NCI-H2196 treated with DMSO at 0.1 percent for 48 hours (cell line): ENCODE data around the gene GPR146.

ENCODE experiments used
- DNase-seq: peaks from one replicate; lab custom pipeline; 2025; ENCODE audit not compliant: unreplicated experiment; lab: John Stamatoyannopoulos, UW

Gene GPR146

GRCh38 chr7:1041551-1042491 lies 2.5 kb upstream of the GPR146 start:
- no peak for DNase-seq

DNA sequence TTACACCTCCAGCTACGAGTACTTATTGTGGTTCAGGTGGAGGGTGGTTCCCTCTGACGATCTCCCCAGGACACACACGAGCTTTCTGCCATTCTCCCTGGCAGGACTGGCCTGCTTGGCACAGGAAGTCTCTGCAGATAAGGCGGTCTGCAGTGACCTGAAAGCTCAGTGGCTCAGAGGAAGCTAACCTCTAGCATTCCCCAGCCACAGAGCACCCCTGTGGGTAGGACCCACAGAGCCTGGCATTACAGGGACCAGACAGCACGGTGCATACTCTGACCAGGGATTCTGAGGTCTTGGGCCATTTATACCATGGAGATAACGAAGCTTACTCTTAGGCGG lies 1.9 kb upstream of the GPR146 start:
- DNase-seq, result no peak

DNA sequence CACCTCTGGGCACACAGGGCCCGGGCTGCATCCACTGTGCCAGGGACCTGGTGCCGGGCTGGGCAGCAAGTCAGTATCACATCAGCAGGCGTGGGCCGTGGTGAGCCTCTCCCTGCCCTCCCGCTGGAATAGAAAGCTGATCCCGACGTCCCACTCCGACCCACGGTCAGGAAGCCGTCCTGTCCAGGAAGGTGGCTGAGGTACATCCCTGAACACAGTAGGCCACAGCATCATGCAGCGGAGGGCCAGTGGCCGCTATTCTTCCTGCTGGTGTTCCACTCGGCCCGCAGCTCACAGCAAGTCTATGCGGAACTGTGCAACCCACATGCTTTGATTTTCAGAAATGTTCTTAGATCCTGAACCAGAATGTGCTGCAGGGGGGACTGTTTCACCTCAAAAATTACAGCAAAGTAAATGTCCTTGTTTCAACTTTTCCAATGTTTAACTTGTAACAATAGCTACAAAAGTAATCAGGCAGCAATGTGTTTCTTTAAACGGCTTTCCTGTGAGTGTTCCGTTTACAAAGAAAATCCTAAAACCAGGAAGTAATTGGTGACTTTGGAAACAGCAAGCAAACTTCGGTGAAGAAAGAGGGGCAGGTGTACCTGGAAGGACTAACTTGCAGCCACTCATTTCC lies 676 bp upstream of the GPR146 start:
- DNase-seq, result no peak

- DNase-seq, result no peak
Observed at GRCh38 chr7:1045069-1046063, 1.0 kb downstream of the GPR146 start.

GRCh38 chr7:1046722-1047679 lies 2.7 kb downstream of the GPR146 start:
- DNase-seq, result no peak

- DNase-seq, result no peak
Observed at GRCh38 chr7:1049006-1049741, 4.8 kb downstream of the GPR146 start.

DNA sequence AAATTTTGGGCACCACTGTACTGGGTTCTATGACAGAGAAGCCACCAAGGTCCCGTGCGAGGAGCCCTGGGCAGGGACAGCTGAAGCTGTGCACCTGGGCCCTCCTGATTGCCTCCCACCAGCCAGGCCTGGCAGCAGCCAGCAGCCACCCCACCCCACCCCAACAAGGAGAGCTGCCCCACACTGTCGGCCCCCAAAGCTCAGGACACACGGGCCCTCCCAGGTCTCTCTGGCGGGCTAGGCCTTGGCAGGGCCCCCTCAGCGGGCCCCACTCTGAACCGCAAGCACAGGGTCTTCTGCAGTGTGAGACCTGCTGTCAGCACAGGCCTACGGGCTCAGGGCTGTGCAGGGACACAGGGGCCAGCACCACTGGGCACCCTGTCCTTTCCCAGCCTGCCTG lies 5.5 kb downstream of the GPR146 start:
- no peak for DNase-seq

DNA sequence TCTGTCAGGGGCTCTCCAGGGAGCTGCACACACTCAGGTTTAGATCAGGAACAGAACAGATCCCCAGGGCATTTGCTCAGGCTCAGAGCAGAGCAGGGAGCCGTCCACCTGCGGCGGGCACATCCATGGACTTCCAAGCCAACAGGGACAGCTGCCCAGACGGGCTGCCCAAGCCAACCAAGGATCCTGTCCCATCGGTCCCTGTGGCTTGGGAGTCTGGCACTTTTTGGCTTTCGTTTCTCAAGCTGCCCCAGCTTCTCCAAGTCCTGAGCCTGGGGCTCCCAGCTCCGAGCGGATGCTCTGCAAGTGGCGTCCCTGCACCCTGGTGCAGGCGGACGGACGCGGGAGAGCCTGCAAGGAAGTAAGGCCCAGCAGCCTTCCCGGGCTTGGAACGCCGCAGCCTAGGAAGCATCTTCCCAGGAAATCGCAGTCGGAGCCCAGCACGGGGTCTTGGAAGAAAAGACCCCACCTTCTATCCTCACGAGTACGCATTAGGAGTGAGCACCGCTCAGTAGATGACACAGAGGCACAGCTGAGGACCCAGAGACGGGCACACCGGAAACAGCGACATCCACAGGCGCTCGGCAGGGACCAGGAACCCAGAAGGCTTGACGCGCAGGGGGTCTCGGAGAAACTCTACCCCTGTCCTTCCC lies 6.0 kb downstream of the GPR146 start:
- DNase-seq, result no peak

GRCh38 chr7:1050956-1051690 lies 6.8 kb downstream of the GPR146 start:
- DNase-seq, result no peak

GRCh38 chr7:1052031-1052818 lies 7.9 kb downstream of the GPR146 start:
- no peak for DNase-seq

- DNase-seq, result no peak
Observed at GRCh38 chr7:1053002-1053411, 8.7 kb downstream of the GPR146 start.

- no peak for DNase-seq
Observed at GRCh38 chr7:1053816-1054370, 9.5 kb downstream of the GPR146 start.

- no peak for DNase-seq
Observed at GRCh38 chr7:1054438-1054837, 10.1 kb downstream of the GPR146 start.

DNA sequence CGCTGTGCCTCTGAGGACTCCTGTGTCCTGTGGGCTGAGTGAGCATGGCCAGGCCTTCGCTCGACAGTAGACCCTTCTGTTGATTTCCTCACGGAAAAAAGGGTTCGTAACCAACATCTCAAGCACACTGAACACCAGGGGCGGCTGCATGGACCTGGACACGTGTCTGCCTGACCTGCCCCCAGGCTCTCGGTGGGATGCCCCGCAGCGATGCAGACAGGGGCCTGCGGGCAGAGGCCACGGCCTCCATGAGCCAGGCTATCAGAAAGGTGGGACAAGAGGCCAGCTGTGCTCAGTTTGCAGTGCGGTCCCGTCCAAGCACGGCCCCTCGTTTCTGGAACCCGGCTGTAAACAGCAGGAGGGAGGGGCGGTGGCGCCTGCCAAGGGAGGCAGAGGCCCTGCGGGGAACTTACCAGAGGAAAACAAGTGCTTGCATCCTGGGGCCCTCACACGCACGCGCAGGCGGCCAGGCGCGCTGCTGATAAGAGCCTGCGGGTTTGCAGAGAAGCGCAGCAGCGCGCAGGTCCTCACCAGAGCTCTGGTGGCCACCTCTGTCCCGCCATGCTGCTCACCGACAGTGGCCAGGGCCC lies 10.6 kb downstream of the GPR146 start:
- no peak for DNase-seq

DNA sequence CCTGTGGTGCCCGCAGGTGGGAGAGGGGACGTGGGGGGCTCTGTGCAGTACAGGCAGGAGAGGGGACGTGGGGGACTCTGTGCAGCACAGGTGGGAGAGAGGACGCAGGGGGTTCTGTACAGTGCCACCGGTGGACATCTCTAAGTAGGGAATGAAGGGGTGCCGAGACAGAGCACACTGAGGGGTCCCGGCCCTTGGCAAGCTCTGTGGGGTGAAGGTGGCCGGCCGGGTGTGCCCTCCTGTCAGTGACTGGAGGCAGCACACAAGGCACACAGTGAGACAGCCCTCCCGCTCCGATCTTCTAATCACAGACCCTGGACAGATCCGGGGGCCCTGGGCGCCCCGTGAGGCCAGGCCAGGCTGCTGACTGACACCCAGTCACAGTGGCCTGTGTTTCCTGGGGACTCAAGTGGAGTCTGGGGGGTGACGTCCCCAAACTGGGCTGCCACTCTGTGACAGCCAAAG lies 11.2 kb downstream of the GPR146 start:
- no peak for DNase-seq

DNA sequence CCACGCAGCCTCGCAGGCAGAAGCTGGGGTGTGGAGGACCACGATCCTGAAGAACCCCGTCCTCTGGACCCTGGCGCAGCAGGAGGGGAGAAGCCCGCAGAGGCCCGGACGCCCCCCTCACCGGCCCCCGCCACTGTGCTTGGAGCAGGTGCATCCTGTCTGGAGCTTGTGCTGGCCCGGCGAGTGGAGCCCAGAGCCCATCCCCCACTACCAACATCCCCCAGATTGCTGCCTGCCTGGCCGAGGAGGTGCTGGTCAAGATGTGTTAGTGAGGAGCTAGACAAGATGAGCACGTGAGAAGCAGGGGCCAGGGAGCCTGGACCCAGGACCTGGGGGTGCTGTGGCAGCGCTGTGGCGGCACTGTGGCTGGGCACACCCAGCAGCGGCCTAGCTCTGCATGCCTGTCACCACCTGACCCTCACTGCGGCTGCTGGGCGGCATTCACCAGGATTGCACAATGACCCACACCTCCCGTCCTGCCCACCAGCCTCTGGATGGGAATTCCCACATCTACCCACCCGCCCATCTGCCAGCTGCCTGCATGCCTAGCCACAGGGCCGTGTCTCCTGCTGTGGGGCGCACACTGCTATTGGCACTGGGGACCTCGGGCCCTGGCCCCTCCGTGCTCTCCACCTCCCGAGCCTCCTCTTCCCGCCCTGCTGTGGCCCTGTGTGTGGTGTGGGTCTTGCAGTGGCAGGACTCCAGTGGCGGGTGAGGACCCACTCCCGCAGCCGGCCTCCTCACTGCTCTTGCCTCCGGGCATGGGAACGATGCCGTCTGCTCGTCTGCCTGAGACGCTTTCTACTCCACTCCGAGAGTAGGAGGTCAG lies 11.8 kb downstream of the GPR146 start:
- no peak for DNase-seq
